ENCODE data around the gene TBC1D28.
"Not testable (repeated sequence)": the region's sequence is repeated elsewhere in the genome, so short reads cannot be mapped to it uniquely, and the experiment has no call there.

- TF ChIP-seq CTCF, POLR2A, POLR2AphosphoS5 (IDR thresholded peaks at IDR 0.05): not testable (repeated sequence)
Observed at GRCh38 chr17:18643124-18643523, 1.1 kb downstream of the TBC1D28 start.

Data from sigmoid colon (tissue), 4 donors.